NCI-H774 (cell line): ENCODE measurements around the gene CRISPLD2.

ENCODE experiments used
- DNase-seq: peaks from one replicate; lab custom pipeline; 2025; lab: John Stamatoyannopoulos, UW

The CRISPLD2 gene

DNA sequence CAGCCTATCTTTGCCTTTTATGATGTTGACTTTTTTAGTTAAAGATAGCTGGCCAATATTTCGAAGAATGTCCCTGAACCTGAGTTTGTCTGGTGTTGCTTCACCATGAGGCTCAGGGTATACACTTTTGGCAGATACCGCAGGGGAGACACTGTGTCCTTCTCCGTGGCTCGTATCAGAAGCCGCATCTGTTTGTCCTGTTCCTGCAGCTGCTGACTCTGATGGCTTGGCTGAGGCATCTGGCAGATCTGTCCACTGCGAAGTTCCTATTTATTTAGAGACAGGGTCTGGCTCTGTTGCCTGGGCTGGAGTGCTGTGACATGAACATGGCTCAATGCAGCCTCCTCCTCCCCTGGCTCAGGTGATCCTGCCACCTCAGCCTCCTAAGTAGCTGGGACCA, 93.5 kb downstream of the CRISPLD2 start:
- no peak for DNase-seq

DNA sequence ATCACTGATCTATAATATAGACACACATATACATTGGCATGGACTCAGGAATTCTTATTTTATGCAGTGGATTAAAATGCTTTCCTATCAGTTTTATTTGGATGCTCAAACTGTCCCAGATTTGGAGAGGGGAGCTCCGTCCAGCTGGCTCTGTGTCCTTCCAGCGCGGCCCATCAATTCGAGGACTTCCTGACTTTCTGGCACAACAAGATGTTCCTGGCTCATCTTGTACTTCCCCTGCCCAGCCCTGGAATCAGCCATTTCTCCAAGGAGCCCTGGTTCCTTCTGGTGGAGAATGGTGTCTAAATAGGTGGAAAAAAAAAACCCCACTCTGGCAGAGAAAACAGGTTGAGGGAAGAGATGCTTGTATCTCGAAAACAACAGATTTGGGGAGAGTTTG, 94.5 kb downstream of the CRISPLD2 start:
- no peak for DNase-seq

DNA sequence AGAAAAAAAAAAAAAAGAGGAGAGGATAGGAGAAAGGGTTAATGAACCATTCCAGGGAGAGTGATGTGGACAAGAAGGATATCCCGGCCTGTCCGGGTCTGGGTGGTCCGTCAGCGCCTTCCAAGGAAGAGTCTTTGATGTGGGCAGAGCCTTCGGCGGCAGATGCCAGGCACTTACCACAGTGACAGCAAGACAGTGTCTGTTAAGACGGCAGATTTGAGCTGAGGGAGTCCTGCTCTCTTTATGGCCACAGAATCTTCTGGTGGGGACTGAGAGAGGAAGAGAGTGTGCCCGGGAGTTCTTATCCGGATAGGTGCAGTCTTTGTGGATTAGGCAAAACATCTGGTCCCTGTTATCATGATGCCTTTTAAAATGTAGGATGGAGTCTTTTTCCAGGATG, 96.4 kb downstream of the CRISPLD2 start:
- DNase-seq, result no peak

DNA sequence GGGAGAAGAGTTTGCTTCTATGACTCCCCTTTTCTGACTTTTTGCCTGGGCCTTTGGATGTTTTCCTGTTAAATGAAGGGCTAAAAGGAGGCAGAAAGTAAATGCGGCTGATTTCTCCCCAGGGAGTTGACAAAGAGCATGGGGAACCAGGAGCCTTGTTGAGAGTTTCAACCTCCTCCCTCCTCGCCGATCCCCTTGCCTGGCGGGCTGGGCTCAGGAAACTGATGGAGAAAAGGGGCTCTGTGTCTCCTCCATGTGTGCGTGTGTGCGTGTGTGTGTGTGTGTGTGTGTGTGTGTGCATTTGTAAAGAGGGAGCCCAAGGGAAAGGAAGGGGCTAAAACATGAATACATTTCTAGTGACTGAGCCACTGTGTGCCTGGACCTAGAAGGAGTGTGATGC, 97.1 kb downstream of the CRISPLD2 start:
- no peak for DNase-seq

DNA sequence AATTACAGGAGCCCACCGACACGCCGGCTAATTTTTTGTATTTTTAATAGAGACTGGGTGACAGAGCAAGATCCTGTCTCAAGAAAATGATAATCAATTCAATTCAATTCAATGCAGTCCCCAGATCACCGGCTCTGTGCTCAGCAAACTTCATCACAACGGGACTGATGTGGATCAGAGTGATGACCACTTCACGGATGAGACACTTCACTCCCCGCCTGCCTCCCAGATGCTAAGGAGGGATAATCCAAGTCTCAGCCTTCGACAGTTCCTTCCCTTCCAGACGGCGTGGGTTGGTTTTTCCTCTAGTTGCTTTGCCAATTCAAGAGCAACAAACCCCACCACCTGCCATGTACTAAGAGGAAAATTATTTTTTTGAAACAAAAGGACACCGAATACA, 97.7 kb downstream of the CRISPLD2 start:
- DNase-seq, result no peak

DNA sequence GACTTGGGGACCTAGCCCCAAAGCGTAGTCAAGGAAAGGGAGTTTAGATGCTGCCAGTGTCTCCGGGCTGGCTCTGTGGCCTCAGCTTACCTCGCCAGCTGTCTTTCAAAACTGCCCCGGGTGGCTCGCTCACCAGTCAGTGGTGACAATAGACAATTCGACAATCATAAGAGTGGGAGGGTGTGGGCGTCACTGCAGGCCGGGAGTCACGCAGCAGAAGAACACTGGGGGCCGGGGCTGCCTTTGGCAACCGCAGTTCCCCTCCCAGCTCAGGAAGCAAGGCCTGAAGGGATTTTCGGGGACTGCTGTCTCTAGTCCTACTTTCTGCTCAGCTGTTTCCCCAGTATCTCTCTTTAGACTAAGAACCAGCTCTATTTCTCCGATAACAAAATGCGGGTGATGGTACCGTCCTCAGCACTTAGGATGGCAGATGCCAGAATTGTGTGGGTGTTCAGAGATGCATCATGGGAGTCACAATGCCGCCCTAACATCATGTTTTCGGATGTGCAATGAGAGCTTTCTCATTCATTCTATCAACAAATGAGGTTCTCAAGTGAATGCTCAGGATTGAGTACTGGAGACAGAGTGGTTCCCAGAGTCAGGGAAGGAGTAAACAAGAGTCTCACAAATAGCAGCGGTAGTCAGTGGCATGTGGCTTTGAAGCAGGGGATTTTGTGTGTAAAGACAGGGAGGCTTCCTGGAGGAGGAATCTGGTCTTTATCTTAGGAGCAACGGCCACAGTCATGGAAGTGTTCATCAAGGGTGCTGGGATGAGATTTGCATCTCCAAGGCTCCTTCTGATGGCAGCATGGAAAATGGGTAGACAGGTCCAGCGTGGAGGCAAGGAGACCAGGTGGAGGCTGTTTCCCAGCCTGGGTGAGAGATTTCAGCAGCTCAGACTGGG, 98.5 kb downstream of the CRISPLD2 start:
- no peak for DNase-seq

DNA sequence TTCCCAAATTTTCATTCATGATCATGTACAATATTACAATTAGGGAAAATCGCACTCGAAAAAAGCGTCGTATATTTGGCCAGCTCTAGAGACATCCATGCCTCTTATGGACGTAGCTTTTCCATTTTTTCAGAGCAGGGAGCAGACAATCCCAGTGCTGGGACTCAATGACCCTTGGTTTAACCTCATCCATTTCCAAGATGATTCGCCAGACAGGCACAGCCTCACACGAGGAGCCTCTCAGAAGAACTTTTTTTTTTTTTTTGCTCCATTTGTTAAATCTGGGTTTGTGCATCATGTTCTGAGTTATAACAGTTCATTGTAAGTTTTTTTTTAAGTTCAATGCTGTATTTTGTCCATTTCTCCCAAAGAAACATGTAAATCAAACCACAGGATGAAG, 99.5 kb downstream of the CRISPLD2 start:
- DNase-seq, result no peak

DNA sequence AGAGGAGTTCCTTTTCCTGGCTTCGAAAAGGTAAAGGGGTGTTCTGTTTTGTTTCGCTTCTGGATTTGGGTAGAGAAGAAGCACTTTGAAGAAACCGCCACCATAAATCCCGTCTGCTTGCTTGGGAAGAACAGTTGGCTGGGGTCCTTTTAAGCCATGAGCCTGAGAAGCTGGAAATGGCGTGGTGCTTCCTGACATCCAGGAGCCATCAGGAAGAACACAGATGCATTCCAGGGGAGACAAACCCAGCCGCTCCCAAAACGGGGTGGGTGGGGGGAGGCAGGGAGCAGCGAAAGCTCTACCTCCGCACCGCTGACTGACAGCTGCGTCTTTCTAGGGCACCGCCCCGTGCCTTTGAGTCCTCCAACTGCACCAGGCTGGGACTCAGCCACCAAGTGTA, 99.9 kb downstream of the CRISPLD2 start:
- no peak for DNase-seq

DNA sequence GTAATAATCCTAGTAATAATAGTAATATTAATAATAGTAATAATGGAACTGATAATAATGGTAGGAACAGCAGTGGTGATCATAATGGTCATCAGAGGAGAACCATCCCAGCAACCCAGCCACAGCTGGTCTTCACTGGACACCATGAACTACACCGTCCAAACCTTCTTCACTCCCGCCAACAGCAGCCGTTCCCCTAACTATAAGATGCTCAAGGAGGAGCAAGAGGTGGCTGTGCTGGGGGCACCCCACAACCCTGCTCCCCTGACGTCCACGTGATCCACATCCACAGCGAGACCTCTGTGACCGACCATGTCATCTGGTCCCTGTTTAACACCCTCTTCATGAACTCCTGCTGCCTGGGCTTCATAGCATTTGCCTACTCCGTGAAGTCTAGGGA, 100.5 kb downstream of the CRISPLD2 start:
- no peak for DNase-seq

DNA sequence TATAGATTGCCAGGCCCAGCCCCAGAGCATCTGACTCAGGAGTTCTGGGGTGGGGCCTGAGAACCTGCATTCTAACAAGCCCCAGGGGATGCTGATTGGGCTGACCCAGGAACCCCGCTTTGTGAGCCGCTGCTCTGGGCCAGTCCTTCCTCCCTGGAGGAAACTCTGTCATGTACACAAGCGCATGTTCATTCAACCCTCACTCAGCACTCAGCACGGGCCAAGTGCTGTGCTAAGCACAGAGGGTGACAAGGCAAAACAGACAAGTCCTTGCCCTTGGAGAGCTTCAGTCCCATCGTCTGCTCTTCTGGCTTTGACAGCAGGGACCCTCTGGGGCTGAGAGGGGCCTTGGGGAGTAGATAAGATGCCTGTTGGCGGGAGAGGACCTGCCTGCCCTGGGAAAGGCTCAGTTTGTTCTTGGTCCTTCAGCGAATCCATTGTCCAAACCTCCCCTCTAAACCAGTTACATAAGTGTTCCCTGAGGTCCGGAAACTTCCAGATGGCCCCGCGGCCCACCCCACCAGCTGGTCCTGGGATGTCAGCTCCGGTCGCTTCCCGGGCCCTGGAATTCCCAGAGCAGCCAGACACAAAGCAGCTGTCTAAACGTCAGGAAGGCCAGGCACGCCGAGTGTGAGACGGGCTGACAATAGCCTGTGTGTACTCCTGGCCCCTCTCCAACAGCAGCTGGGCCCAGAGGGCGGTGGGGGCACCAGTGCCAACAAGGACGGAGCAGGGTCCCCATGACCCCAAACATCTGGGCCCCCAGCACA, 102.8 kb downstream of the CRISPLD2 start:
- DNase-seq, result peak; percentile 43

DNA sequence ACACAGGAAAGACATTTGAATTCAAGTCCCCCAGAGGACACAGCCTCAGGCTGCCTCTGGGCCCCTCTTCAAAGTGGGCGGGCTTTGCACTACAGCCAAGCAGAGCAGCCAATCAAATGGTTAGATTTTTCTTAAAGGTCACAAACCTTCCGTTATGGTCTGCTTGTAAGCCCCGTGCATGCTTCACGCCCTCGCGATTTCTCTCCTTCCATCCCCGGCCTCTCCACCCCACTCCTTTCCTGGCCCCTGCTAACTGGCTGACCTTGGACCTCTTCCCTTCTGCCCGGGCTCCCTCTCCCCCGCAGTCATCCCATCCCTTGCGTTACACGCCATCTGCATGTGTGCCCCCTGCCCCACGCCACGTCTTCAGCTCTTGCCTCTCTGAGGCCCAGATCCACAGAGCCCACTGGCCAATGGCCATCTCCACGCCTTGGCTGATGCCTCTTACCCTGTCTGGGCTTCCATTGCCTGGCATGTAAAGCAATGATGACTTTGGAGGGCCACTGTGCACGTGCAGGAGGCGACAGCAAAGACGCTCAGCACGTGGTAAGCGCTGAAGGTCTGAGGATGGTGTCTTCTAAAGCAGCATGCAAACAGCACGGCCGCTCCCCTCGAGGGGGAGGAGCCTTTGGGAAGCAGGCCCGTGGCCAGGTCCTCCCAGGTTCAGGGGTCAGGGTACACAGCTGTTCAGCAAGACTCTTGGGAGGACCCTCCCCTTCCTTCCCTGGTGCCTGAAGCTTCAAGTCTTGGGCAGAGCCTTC, 104.7 kb downstream of the CRISPLD2 start:
- no peak for DNase-seq

DNA sequence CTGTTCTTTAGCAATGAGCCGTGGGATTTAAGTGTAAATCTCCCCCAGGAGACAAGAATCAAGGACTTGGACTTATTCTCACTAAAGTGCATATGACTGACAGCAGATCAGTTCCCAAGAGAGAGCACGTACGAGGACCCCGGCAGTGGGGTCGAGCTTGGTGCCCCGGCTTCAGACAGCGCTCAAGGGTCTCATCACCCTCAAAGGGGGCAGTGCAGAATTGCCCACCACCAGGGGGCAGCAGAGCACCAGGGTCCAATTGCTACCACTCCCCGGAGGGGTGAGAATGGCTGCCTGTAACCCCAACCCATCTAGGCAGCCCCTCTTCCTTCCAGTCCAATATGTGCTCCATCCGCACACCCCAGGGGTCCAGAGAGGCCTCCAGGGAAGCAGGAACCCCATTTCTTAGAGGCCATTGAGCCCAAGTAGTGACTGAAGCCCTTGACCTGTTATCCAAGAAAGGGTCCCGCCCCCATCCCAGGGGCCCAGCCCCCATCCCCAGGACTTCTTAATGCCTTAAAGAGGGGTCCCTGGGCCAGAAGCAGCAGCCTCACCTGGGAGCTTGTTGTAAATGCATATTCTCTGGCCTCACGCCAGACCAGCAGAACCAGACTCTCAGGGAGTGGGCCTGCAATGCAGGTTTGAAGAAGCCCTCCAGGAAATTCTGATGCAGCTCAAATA, 105.4 kb downstream of the CRISPLD2 start:
- no peak for DNase-seq

DNA sequence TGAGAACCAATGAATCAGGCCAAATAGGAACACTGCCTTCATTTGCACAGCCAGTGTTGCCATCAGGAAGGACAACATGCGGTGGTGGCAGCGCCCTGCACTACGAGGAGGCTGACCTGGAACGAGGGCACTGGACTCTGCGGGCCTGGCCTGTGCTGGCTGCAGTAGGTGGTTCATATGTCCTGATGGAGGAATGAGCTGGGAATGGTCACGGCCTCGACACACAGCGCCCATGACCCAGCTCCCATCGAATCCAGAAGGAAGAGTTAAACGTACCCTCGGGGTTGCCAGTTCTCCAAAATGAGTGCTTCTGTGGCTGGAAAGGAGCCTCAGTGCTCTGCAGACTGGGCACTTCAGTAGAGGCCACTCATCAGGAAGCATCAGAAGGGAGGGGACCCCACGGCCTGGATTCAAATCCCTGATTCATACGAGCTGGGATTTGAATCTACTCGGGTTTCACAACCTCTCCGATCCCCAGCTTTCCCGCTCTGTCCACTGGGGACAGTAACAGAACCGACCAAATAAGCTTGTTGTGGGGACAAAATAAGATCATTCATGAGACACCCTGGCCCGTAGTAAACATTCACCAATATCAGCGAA, 106.1 kb downstream of the CRISPLD2 start:
- DNase-seq, result no peak

DNA sequence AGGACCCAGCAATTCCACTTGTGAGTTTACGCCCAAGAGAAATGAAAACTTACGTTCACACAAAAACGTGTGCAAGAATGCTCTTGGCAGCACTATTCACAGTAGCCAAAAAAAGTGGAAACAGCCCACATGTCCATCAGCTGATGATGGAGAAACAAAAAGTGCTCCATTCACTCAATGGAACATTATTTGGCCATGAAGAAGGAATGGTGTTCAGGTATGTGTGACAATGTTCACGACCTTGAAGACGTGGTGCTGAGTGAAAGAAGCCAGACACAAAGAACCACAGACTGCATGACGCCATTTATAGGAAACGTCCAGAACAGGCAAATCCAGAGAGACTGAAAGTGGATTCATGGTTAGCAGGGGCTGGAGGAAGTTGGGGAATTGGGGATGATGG, 106.7 kb downstream of the CRISPLD2 start:
- no peak for DNase-seq

DNA sequence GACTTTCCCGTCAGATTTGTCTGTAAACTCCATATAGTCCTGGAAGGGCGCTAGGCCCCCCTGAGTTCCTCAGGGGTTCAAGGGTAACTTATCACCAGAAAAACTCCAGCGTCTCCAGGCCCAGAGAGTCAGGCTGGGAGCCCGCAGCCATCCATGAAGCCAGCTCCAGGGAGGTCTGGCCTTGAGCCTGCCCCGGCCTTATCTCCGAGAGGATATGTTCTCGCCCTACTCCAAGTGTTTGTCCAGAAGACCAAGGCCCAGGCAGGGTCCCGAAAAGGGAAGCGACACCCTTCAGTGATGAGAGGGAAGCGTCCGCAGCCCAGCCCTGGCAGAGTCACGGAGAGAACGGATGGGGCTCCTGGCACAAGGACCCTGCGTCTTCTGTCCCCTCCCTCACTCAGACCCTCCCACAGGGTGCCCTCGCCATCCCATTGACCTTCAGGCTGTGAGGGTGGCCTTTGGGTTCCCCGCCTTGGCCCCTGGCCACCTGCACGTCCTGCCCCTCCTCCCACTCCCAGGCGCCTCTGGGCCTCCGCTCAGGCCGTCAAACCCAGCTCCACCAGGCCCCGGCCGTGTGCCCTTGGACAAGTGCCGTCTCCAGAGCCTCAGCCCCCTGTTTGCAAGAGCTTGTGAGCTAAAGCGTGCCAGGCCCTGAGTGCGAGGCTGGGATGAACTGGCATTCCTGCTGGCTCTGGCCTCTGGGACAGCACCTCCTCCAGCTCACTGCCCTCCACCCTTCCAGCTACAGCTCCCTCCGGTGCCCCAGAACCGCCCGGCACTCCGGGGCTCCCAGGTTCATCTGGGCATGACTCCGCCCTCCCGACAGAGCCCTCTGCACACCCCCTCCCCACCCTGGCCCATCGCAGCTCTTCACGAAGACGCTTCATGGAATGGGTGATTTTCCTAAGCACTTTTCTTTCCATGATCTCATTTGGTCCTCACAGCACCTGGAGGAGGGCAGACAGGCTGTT, 108.1 kb downstream of the CRISPLD2 start:
- no peak for DNase-seq

DNA sequence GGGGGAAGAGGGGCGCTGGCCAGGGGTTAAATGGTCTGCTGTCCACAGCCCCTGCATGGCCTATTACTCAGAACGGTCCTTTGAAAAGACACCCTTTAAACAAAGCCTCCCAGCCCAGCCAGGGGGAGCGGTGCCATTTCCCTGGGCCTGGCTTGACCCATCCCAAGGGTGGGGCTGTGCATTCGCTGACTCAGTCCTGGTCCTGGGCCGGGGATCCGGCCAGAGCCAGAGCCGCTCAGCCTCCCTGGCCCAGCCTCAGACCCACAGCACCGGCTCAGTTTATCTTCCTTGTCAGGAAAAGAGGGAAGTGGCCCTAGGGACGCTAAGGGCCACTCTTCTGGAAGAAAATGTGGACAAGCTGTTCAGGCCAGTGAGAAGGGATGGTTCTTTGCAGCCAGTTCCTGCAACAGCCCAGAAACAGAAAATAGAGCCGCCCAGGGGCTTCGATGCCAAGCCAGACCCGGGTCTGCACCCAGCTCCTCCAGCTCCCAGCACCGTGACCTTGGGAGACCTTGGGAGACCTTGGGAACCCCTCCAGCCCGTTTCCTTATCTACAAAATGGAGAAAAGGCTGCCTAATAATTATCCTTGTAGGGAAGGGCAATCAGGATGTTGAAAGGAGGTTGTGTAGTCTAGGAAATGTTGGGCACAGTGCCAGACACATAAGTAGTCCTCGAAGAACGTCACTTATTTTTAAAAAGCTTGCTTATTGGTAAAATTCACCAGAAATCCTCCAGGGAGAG, 109.1 kb downstream of the CRISPLD2 start:
- DNase-seq, result no peak

DNA sequence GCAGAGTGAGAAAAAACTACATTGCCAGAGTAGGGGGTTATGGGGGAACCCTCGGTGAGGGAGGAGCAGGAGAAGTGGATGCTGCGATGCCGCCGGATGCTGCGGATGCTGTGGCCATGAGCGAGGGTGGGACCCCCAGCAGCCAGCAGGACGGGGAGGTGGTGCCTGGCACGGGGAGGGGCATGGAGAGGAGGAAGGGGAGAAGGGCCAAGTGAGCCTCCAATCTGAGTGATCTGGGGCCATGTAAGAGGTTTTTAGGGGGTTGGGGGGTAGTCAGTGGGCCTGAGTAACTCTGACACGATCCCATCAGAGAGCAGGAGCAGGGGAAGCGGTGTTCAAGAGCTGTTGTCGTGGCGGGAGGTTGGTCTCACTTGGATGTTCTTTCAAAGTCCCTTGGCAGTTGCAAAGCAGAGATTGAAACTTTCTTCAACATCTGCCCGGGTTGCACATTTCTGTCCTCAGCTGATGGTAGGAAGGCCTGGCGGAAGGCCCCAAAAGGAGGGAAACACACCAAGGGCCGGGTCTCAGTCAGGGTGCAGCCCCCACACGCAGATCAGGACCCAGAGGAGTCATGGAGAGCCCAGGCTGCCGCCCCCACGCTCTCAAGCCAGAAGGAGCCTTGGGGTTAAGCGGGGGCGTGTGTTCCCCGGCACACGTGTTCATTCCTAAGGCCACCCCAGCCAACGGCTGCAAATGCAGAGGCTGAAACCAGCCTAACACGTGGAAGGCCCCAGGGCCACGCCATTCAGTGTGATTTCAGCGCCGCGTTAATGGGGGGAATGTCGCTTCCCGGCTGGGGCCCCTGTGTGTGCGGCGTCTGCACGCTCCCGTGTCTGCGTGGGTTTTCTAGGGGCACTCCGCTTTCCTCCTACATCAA, 109.9 kb downstream of the CRISPLD2 start:
- DNase-seq, result no peak

DNA sequence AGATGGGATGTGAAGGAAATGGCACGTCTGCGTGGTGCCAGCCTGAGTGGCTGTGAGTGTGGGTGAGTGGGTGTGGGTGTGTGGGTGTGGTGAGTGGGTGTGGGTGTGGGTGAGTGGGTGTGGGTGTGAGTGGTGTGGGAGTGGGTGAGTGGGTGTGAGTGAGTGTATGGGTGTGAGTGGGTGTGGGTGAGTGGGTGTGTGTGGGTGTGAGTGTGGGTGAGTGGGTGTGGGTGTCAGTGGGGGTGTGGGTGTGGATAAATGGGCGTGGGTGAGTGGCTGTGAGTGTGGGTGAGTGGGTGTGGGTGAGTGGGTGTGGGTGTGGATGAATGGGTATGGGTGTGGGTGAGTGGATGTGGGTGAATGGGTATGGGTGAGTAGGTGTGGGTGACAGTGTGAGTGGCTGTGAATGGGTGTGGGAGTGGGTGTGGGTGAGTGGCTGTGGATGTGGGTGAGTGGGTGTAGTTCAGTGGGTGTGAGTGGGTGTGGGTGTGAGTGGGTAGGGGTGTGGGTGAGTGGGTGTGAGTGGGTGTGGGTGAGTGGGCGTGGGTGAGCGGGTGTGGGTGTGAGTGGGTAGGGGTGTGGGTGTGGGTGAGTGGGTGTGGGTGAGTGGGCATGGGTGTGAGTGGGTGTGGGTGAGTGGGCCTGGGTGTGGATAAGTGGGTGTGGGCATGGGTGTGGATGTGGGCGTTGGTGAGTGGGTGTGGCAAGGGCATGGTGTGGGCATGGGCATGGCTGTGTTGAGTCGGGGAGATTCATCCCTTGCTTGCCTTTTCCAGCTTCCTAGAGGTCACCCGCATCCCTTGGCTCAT, 110.7 kb downstream of the CRISPLD2 start:
- DNase-seq, result no peak
